Activated CD4-positive, alpha-beta T cell treated with anti-CD3 and anti-CD28 coated beads, Interleukin-2, amount 50 U/mL, for 1 hour (primary cell): ENCODE results near the gene TUBGCP5.
A peak's percentile ranks its signal among the peaks of the same experiment; 100 is the strongest.
"Not testable (repeated sequence)": the region's sequence is repeated elsewhere in the genome, so short reads cannot be mapped to it uniquely, and the experiment has no call there.

Experiments used
- DNase-seq: peaks from one replicate; pipeline ENCODE4 v3.0.0-alpha.2; 2020

TUBGCP5 gene

DNA sequence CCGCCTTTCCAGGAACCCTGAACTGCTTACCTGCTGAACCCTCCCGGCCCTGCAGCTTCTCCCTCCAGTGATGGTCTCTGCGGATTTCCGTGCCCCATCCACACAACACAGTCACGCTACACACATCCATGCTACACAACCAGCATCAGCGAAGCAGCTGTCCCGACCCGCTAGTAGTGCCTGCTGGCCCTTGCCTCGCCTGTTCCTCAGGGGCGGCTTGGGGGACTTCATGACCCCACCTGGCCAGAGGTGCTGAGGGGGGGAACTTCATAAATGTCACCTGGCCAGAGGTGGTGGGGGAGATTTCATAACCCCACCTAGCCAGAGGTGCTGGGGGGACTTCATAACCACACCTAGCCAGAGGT is 530 bp upstream of the TUBGCP5 start:
- DNase-seq = no peak

DNA sequence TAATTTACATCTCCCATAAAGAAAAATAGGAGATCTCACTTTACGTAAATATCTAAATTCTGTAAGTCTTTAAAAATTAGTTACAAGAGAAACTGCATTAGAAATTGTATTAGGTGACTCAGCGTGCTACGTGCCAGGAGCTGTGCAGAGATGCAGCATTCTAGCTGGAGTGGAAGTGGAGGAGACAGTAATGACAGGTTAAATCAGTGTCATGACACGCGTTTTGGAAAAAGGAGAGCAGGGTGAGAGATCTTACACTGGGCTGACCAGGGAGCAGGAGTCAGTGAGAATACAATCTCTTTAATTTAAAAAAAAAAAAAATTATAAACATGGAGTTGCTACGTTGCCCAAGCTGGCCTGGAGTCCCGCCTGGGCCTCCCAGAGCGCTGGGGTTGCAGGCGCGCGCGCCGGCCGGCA is 635 bp downstream of the TUBGCP5 start:
- DNase-seq = no peak

DNA sequence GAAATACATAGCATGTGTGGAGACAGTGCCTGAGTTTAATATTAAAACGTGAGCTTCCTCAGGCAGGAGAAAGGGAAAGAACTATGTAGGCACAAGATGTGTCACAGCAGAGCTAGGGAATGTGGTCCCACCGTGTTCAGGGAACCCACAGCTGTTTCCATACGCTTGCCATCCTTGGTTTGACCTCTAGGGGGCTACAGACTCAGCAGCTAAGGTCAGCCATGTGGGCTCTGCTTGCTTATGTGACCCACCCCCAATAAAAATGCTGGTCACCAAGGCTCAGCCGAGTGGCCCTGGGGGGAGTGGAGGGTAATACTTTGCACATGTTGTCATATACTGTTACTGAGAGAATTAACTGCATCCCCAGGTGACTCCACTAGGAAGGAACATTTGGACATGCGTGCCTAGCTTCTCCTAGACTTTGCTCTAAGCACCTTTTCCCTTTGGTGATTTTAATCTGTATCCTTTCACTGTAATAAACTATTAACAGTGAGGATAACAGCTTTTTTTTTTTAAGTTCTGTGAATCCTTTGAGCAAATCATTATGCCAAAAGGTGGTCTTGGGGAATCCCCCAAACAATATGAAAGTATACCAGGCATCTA is 3.3 kb downstream of the TUBGCP5 start:
- peak; percentile 39 for DNase-seq

DNA sequence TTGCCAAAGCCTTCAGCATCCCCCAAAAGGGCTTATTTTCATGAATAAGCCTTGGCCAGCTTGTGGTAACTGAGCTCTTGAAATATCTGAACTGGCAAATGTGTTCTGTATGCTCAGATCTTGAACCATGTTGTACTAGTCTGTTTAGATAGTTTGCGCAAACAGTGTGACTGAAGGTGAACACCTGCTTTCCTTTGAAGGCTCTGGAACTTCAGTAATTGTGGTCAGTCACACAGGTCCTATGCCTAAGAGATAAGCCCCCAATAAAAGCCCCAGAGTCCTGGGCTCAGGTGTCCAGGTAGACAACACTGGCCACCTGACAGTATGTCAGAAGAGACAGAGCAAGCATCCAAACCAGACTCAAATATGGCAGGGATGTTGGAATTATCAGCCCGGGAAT is 5.4 kb downstream of the TUBGCP5 start:
- DNase-seq = no peak

DNA sequence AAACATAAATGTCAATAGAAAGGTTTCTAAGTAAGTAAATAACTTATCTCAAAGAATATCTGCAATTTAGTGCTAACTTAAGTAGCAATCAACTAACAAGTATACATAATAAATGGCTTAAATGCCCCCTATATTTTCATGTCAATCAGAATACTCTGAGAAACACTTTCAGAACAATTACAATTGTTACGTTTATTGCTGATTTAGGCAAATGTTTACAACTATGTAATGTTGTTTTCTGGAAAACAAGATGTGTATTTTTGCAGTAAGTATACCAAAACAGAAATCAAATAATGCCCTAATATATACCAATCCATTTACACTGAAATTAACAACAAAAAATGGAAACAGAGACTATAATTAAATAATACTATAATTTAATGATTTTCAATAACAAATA is 13.2 kb downstream of the TUBGCP5 start:
- DNase-seq = no peak

DNA sequence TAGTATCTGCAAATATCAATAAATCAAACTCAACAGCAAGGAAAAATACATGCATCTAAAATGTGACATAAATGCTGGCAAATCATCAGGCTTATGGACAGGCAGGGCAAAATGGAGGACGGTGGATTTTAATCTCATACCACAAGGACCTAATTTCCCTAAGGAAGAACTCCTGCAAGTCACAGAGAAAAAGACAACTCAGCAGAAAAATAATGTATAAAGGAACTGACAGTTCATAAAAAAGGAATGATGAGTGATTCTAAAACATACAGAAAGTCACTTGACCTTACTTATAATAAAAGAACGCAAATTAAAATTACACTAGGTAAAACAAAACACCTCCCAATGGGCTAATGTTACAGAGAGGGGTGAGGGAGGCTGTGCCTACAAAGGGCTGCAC is 17.2 kb downstream of the TUBGCP5 start:
- DNase-seq = no peak

DNA sequence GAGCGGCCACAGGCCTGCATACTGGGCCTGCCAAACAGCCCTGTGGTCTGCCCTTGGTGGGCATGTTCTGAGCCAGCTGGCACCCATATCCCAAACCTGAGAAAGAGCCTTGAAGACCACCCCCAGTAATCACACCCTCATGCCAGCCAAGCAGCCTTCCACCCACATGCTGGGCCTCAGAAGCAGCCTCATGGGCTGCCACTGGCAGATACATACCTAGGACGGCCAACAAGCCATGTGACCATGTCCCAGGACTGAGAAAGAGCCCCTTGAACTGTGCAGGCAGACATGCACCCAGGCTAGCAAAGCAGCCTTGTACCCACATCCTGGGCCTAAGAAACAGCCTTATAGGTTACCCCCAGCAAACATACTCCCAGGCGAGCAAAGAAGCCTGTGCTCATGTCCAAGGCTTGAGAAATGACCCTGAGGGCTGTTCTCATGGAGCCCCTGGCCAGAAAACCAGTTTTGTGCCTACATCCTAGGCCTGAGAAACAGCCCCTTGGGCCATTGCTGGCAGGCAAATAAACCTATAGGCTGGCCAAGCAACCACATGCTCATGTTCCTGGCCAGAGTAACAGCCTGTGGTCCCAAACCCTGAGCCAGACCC is 24.9 kb downstream of the TUBGCP5 start:
- no peak for DNase-seq

DNA sequence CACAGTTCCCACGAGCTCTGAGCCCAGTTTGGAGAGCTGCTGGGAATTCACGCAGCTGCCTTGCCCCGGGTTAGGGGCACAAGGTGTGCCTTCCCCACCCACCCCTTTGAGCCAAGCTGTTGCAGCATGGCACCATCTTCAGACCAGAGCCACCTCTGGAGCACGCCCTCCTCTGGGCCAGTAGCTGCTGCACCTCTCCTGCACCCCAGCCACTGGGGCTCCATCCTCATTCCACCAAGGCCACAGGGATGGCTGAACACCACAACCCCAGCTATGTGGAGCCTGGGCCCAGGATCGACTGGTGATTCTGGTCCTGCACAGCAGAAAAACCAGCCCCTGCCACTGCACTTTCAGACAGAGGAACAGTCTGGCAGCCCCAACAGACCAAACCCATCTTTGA is 25.7 kb downstream of the TUBGCP5 start:
- no peak for DNase-seq

DNA sequence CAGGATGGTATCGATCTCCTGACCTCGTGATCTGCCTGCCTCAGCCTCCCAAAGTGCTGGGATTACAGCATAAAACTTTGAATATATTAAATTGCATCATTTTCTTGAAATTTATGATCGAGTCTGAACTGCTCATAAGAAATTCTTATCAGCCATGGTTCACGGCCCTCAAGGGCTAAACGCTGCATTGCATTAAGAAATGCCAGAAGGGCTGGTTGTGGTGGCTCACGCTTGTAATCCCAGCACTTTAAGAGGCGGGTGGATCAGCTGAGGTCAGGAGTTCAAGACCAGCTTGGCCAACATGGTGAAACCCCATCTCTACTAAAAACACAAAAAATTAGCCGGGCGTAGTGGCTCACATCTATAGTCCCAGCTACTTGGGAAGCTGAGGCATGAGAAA is 26.8 kb downstream of the TUBGCP5 start:
- not testable (repeated sequence) for DNase-seq

DNA sequence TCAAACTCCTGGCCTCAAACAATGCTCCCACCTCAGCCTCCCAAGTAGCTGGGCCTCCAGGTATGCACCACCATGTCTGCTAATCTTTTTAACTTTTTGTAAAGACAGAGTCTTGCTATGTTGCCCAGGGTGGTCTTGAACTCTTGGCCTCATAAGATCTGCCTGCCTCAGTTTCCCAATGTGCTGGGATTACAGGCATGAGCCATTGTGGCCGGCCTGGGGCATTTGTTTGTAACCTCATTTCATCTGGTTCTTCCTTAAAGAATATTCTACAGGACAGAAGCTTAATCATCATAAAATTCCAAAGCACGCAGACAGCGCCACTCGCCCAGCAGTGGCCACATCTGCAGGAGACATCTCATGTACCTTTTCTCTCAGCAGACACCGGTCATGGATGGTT is 35.6 kb downstream of the TUBGCP5 start:
- DNase-seq = no peak

DNA sequence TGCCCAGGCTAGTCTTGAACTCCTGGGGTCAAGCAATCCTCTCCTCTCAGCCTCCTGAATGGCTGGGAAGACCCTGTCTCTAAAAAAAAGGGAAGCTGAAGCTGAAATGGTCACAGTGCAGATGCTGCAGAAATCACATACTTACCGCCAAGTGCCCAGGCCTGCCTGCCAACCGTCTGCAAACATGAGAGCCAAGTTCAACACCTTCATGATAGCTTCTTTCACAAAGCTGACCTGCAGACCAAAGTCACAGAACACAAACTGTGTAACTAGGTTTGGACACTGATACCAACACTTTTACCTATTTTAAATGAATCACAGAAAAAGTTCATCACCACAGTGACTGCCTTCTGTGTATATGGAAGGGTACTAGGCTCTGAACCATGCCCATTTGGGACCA is 36.4 kb downstream of the TUBGCP5 start:
- no peak for DNase-seq

DNA sequence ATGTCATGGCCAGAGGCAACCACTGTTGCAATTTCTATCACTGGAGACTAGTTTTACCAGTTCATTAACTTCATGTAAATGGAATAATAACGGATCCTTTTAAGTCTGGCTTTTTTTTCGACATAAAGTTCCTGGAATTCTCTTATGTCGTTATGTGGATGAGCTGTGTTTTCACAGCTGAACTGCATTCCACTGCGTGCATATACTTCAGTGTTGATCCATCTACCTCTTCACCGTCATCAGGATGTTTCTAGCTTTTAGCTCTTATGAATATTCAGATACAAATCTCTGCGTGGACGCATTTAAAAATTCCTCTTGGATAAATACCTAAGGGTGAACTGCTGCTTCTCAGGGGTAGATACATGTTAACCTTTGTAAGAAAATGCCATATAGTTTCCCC is 43.6 kb downstream of the TUBGCP5 start:
- no peak for DNase-seq

DNA sequence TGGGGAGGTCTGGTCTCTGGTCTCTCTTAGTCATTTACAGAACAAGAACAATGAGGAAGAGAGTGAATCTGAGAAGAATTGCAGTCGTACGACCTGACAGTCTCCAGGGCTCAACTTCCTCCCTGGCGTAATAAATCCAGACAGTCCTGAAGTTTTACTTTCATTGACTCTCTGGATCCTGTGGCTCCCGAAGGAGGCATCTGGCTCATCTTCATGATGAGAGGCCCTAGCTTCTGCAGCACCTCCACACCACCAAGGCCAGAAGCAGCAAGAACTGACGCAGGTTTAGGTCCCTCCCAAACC is 47.4 kb downstream of the TUBGCP5 start:
- no peak for DNase-seq

DNA sequence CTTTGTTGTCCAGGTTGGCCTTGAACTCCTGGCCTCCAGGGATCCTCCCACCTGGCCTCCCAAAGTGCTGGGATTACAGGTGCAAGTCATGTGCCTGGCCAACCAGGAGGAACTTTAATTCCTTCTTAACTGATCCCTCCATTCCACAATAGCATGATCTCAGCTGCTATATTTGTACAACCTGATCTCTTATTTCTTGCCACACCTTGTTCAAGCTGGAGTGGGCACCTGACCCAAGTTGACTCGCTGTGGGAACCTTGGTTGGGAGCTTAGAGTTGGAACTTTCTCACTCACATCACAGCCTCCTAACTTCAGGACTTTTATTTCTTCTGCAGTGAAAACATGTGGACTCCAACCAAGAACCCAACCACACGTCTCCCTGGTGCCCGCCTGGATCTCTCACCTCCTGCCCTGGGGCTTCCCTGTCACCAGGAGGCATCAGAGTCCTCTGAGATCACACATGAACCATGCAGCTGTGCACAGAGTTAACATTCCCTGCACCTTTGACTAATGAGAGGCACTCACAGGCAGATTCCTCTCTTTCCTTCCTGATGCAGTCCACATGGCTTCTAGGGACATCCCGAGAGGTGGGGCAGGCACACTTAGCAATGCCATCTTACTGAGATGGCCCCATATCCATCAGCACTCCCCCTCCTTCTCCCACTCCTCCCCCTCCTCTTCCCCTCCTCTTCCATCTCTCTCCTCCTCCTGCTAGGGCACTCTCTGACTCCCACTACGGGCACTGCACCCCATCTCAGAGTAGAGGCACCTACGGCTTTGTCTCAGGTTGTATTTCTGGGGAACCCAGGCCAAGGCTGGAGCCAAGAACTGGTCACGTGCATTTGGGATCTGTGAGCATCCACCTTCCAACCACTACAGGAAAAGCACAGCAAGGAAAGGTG is 49.5 kb downstream of the TUBGCP5 start:
- no peak for DNase-seq

DNA sequence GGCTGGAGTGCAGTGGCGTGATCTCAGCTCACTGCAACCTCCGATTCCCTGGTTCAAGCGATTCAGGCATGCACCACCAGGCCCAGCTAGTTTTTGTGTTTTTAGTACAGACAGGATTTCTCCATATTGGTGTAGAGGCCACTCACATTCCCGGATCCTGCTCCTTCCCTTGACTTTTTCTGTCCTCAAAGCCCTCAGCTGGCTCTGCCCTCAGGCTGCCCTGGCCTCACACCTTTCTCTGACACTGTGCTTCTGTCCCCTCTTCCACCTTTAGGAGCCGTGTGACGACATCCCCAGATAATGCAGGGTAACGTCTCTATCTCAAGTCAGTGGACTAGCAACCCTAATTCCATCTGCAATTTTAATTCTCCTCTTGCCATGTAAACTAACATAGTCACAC is 50.6 kb downstream of the TUBGCP5 start:
- no peak for DNase-seq

DNA sequence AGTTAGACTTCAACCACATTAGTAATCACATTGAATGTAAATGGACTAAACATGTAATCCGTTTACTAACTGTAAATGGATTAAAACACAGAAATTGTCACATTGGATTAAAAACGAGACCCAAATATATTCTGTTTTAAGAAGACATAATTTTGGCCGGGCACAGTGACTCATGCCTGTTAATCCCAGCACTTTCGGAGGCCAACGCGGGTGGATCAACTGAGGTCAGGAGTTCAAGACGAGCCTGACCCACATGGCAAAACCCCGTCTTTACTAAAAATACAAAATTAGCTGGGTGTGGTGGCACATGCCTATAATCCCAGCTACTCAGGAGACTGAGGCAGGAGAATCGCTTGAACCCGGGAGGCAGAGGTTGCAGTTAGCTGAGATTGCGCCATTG is 57.4 kb downstream of the TUBGCP5 start:
- not testable (repeated sequence) for DNase-seq

DNA sequence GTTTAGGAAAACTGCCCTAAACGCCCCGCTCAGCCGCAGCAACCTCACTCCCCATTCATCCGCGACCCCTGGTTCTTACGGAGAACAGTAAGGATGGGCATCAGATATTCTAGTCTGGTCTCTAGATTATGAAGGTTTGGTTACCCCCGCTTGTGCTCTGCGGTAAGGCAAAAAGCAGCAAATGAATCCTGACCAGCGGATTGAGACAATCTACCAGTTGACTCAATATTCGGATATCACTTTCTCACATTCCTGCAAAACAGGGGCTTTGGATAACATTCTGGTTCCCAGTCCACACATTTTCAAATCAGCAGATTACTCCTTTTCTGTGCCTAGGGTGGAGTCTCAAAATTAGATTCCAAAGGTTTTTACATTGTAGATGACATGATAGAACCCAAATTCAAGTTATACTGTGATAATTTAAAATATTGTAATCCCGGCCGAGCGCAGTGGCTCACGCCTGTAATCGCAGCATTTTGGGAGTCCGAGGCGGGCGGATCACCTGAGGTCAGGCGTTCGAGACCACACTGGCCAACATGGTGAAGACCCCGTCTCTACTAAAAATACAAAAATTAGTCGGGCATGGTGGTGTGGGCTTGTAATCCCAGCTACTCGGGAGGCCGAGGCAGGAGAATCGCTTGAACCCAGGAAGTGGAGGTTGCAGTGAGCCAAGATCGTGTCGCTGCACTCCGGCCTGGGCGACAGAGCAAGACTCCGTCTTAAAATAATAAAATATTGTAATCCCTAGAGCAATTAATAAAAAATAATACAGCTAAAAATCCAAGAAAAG is 58.1 kb downstream of the TUBGCP5 start:
- DNase-seq = no peak

DNA sequence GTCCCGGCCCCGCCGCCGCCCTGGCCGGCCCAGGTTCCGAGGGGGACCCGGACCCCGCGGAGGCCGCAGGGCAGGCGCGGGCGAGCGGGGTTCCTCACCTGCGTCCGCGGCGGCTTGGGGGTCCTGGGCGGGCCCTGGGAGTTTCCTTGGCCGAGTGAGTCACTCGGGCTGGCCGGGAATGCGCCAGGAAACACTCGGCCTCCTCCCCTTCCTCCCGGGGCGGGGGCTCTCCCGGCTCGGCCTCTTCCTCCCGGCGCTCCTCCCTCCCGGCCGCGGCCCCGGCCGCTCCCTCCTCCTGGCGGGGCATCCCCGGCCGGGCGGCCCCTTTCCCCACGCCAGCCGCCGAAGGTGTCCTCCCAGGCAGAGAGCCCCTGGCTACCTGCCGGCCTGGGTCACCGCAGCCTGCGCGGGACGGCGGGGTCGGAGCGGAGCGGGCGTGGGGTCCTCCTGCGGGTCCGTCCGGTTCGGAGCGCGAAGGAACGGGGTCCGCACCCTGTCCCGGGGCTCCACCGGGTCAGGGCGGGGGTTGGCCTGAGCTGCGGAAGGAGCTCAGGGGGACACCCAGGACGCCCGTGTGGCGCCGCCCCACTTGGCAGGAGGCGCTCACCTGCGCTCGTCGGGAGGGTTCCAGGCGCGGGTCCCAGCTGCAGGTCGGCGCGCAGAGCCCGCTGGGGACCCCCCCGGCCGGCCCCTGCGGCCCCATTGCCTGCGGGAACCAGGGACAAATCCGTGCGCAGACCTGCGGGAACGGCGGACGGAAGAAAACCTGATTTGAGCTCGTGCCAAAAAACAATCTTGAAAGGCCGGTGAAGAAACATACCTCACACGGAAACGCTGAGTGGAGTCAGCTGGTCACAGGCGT is 58.9 kb downstream of the TUBGCP5 start, which contains the start of gene CYFIP1:
TSS of gene CYFIP1 (minus strand) at position 180 of the 862 bp plus-strand sequence. CDS start 33,083 bp downstream, outside the sequence.
- DNase-seq = no peak

DNA sequence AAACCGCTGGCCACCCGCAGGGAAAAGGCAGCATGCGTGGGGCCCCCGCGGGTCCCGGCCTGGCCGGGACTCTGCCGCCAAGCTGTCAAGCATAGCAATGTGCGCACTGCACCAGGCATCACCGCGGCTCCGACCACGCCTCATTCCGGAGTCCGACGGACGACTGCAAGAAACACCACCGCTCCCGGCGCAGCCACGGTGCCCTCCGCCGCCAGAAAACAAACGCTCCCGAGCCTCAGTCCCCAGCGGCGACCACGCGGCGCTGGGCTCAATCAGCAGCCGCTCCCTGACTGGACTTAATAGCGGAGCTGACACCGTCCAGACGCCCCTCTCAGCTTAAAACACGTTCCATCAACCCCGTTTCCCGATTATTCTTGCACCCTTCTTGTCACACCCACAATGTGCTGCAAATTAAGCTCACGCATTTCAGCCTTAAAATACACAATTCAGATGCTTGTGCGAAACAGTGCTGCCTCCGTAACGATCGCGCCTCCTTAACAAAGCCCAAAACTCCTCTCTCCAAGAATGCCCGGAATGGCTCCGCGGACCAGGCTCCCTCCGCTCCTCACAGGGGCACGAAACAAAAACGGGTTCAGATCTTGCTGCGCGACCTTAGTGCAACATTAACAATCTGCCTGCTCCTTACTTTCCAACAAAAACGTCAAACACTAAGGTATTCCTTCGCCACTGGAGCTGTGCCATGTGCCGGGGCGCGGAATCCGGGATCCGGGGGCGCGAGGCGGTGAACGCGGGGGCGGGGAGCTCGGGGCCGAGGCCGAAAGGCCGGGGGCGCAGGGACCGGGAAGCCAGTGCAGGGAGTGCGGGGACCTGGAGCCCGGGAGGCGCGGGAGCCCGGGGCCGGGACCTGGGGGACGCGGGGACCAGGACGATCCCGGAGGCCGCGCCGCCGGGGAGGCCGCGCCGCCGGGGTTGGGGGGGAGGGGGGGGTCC is 59.9 kb downstream of the TUBGCP5 start:
- DNase-seq = peak; percentile 11

DNA sequence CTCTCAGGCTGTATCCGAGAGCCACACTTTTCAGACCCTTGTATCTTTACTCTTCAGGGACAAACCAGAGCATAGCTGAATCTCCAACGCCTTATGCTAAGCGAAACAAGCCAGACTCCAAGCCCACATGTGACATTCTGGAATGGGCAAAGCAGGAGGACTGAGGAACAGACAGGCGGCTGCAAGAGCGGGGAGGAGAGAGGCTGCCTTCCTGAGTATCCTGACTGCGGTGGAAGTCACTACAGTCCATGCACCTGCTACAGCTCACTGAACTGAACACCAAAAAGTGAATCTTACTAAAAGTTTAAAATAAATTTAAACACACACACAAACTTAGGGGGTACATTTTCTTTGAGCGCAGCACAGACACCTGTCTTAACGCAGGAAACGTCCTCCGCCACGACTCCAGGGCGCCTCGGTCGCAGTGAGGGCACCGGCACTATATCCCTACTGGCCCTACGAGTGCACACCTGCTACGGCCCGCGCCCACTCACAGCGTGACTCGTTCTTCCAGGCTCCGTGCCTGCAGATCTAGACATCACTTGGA is 60.6 kb downstream of the TUBGCP5 start:
- DNase-seq = no peak

DNA sequence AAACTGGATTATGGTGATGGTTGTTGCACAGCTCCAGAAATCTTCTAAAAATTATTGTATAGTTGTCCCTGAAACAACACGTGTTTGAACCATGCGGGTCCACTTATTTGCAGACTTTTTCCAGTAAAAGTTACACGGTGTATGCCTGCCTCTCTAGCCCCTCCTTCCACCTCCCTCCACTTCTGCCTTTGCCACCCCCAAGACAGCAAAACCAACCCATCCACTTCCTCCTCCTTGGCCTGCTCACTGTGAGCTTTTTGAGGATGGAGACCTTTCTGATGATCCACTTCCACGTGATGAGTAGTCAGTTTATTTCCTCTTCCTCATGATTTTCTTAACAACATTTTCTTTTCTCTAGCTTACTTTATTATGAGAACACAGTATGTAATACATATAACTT is 64.6 kb downstream of the TUBGCP5 start:
- DNase-seq = no peak
